PC-3 (cell line): ENCODE measurements around the gene TMEM9B.

ENCODE experiments used
- CTCF ChIP-seq: fragments of 300-600 bp; sonication (generic); conservative IDR thresholded peaks from 2 replicates; pipeline ENCODE4 v1.5.1; 2017; ENCODE audit warnings: antibody characterized with exemption, low read depth, mild to moderate bottlenecking, low read length
- EZH2 ChIP-seq: fragments of 300-600 bp; sonication (generic); IDR thresholded peaks from one replicate; pipeline ENCODE4 v1.6.1; 2017; ENCODE audit warnings: antibody characterized with exemption, mild to moderate bottlenecking, low read length; ENCODE audit not compliant: unreplicated experiment
- EZH2phosphoT487 ChIP-seq: fragments of 300-600 bp; sonication (generic); IDR thresholded peaks from 2 replicates; pipeline ENCODE4 v1.6.1; 2018; ENCODE audit warnings: mild to moderate bottlenecking, antibody characterized with exemption, low read length, borderline replicate concordance

- TF ChIP-seq CTCF: no peak
- no peak for TF ChIP-seq EZH2
- TF ChIP-seq EZH2phosphoT487: no peak
These were observed 40.1 kb upstream of the TMEM9B start for GRCh38 chr11:9004183-9004926.
